Measurements from ENCODE around the gene KATNBL1. TPM values are rescaled to one million over a fixed set of nuclear protein-coding genes. Genes with fewer than 3 reads are reported as not detected.

The KATNBL1 gene
- total and polyA plus RNA-seq, 2 experiments from 2014 or later, result 54.8 to 77.0 TPM

DNA sequence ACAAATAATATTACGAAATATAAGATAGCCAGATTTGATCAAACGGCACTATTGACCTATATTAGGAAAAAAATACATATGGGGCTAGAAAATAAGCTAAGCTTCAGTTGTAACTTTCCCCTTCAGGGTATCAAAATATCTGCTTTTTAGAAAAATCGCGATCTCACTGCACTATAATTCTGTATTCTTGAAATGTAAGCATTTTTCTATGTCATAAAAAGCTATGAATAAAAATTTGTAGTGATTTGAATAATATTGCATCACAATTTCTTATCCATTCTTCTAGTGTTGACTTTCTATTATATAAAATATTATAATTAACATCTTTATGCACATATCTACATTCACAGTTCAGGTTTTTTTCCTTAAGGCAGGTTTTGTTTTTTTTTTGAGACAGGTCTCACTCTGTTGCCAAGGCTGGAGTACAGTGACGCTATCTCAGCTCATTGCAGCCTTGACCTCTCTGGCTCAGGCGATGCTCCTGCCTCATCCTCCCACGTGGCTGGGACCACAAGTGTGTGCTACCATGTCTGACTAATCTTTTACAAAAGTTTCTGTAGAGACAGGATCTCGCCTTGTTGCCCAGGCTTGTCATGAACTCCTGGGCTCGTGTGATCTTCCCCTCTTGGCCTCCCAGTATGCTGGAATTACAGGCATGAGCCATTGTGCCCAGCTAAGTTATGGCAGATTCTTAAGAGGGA lies 36.5 kb upstream of the KATNBL1 start:
- TF ChIP-seq CTCF (IDR thresholded peaks at IDR 0.05; ENCODE audit: low read depth, low read length), result no peak

GRCh38 chr15:34243226-34243625 lies 33.3 kb upstream of the KATNBL1 start:
- H3K27ac ChIP-seq, result no peak overlapping the region
- H3K4me1 ChIP-seq (ENCODE audit: low read depth), result no peaks in the 10 kb centered on the region
- no peaks in the 10 kb centered on the region for H3K9me3 ChIP-seq (ENCODE audit: low read depth)
- H3K36me3 ChIP-seq, result peaks cover 50% of the 10 kb centered on the region
- no peak for DNase-seq (ENCODE audit: low read depth in 1 of 2, low spot score in 1 of 2)
- no peak for TF ChIP-seq CTCF (IDR thresholded peaks at IDR 0.05; ENCODE audit: low read depth, low read length)
- H3K27me3 ChIP-seq, result no peaks in the 10 kb centered on the region
- H3K4me3 ChIP-seq, result no peak overlapping the region

More for the DNA sequence above, 36.5 kb upstream of the KATNBL1 start:
- Histone ChIP-seq H3K4me1 (ENCODE audit: low read depth) (no peaks in the 10 kb centered on the region), H3K27ac (no peak overlapping the region), H3K27me3 (no peaks in the 10 kb centered on the region), H3K4me3 (no peak overlapping the region), H3K9me3 (ENCODE audit: low read depth) (no peaks in the 10 kb centered on the region), H3K36me3 (peaks cover 55% of the 10 kb centered on the region)
- no peak for DNase-seq (ENCODE audit: low read depth in 1 of 2, low spot score in 1 of 2)

DNA sequence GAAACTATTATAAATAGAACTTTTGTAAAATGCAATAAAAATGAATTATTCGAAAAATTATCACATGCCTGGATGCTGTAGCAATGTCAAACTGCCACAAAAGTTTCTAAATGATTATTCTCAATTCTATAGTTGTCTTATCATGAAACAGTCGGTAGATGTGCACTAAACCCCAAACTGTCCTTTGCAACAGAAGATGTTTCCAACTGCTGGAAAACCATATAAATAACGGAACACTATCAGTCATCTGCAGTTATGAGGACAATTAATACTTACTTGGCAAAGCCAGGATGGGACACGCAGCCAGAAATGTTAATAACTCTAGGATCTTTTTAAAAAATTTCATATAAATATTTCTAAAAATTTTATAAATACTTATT lies 32.4 kb upstream of the KATNBL1 start:
- no peak for TF ChIP-seq CTCF (IDR thresholded peaks at IDR 0.05; ENCODE audit: low read depth, low read length)
- H3K4me3 ChIP-seq, result no peak overlapping the region
- H3K36me3 ChIP-seq, result peaks cover 58% of the 10 kb centered on the region
- no peaks in the 10 kb centered on the region for H3K9me3 ChIP-seq (ENCODE audit: low read depth)
- H3K27ac ChIP-seq, result no peak overlapping the region
- DNase-seq (ENCODE audit: low read depth in 1 of 2, low spot score in 1 of 2), result no peak
- no peaks in the 10 kb centered on the region for H3K4me1 ChIP-seq (ENCODE audit: low read depth)
- H3K27me3 ChIP-seq, result no peaks in the 10 kb centered on the region

DNA sequence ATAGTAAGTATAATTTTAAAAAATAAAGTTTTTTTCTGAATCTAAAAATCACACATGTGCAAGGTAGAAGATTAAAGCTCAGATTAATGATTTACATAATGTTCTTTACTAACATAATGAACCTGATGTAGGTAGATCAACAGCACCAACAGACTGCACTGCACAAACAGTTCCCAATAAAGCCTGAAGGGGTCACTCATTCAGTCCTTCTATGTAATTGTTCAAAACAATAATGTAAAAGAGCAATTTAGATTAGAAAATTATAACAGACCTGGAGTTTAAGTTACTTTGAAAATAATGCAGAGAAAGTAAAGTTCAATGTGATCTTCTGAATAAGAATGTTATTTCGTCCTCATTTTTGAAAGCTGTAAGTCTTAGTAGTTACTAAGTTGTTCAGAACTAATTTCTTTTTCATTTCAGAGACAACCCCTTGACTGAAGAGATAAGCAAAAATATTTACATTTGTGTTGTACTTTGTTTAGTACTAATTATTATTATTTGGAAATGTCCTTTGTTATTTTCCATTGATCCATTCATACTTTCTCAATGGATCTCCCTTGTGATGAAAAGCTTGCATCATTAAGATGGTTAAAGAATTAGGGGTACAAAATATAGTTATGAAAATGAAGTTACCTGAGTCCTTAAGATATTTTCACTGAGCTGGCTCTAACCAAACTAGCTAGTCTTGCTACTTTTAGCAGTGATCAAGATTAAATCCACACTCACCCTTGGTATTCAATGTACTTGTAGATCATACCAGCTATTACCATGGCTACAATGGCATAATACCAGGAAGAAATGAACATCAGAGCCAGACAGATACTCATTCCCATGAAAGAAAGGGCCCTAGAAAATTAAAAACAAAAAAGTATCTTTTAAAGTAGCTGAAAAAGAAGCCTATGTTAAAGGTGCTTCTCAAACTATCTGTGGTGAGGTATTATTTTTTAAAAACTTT lies 31.8 kb upstream of the KATNBL1 start:
- peak; percentile 80 for TF ChIP-seq CTCF (IDR thresholded peaks at IDR 0.05; ENCODE audit: low read depth, low read length)
- Histone ChIP-seq H3K27ac (no peak overlapping the region), H3K27me3 (no peaks in the 10 kb centered on the region), H3K4me3 (no peak overlapping the region), H3K9me3 (ENCODE audit: low read depth) (no peaks in the 10 kb centered on the region), H3K4me1 (ENCODE audit: low read depth) (no peaks in the 10 kb centered on the region), H3K36me3 (peaks cover 65% of the 10 kb centered on the region)
- peak; percentile 48 to 60 for DNase-seq (ENCODE audit: low read depth in 1 of 2, low spot score in 1 of 2)

DNA sequence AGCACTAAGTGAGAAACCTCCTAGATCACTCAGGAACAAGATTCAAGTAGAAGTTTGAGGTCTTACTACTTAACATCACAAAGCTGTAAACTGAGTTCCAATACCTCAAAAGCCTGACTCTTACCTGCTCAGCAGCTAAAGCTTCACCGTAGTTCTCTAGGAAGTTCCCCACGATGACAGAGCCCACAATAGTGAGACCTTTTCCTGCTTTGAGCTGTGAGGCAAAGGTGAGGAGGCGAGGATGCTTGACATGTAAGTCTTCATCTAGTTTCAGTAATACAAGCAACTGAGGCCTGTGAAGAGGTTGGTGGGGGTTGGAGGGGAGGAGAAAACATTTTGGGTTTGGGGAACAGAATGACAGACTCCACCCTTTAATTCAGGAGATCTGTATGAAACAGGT lies 30.6 kb upstream of the KATNBL1 start:
- no peaks in the 10 kb centered on the region for H3K4me1 ChIP-seq (ENCODE audit: low read depth)
- H3K9me3 ChIP-seq (ENCODE audit: low read depth), result no peaks in the 10 kb centered on the region
- no peak overlapping the region for H3K4me3 ChIP-seq
- DNase-seq (ENCODE audit: low read depth in 1 of 2, low spot score in 1 of 2), result no peak
- no peak for TF ChIP-seq CTCF (IDR thresholded peaks at IDR 0.05; ENCODE audit: low read depth, low read length)
- no peaks in the 10 kb centered on the region for H3K27me3 ChIP-seq
- H3K27ac ChIP-seq, result no peak overlapping the region
- H3K36me3 ChIP-seq, result peaks cover 74% of the 10 kb centered on the region

Data from cardiac muscle cell (in vitro differentiated cells and primary cell).